Fibroblast of mammary gland (primary cell): ENCODE measurements around the gene VPS13A.

Experiments used
- DNase-seq: peaks from one replicate; pipeline ENCODE4 v3.0.0-alpha.2; 2010; ENCODE audit warnings: low read depth
- H3K4me3 ChIP-seq: 2 replicates; pipeline ENCODE4 v1.5.1; 2011; ENCODE audit warnings: low read depth, mild to moderate bottlenecking, low read length, moderate library complexity; ENCODE audit not compliant: control insufficient read depth
- TF ChIP-seq, protein P1 (sequence below): conservative IDR thresholded peaks from 2 replicates; pipeline ENCODE4 v1.5.1; 2011; ENCODE audit warnings: low read depth, low read length, inconsistent platforms; ENCODE audit not compliant: control insufficient read depth, insufficient read depth

Gene VPS13A

DNA sequence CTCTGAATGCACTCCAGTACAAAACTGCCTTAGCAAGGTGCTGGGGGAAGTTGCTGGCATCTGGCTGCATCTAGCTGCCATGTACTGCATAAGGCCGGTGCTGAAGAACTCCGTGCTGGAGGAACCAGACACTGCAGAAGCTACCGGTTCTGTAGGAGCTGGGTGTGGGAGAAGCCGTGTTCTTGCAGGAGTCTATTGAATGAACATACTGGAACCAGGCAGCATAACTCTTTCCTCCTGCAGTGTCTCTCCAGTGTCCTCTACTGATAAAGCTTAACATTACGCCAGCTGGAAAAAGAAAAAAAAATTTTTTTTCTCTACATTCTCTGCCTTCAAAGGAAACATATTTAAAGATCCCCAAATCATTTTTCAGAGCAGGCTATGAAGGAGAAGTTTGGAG, 38.5 kb downstream of the VPS13A start:
- peak; percentile 27 for DNase-seq
- TF ChIP-seq, protein P1, sequence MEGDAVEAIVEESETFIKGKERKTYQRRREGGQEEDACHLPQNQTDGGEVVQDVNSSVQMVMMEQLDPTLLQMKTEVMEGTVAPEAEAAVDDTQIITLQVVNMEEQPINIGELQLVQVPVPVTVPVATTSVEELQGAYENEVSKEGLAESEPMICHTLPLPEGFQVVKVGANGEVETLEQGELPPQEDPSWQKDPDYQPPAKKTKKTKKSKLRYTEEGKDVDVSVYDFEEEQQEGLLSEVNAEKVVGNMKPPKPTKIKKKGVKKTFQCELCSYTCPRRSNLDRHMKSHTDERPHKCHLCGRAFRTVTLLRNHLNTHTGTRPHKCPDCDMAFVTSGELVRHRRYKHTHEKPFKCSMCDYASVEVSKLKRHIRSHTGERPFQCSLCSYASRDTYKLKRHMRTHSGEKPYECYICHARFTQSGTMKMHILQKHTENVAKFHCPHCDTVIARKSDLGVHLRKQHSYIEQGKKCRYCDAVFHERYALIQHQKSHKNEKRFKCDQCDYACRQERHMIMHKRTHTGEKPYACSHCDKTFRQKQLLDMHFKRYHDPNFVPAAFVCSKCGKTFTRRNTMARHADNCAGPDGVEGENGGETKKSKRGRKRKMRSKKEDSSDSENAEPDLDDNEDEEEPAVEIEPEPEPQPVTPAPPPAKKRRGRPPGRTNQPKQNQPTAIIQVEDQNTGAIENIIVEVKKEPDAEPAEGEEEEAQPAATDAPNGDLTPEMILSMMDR, result peak; percentile 16
- H3K4me3 ChIP-seq, result no peak overlapping the region

DNA sequence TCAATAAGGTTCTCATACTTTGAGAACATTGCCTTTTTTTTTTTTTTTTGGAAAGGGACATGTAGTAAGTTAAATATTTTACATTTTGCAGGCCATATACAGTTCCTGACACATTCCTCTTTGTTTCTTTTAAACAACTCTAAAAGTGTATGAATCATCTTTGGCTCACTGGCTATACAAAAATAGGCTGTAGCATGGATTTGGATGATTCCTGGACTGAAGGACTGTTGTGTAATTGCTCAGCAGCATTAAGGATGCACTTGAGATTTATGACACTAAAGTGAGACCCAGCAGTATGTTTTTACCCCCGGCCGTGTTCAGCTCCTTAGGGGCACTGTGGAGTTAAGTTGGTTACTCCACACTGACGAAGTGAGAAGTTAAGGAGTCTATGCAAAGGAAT, 41.3 kb downstream of the VPS13A start:
- no peak overlapping the region for H3K4me3 ChIP-seq
- peak; percentile 79 for DNase-seq
- TF ChIP-seq, protein P1, result no peak

GRCh38 chr9:77221431-77221830, 44.1 kb downstream of the VPS13A start:
- TF ChIP-seq, protein P1, result no peak
- no peak for DNase-seq
- no peak overlapping the region for H3K4me3 ChIP-seq

DNA sequence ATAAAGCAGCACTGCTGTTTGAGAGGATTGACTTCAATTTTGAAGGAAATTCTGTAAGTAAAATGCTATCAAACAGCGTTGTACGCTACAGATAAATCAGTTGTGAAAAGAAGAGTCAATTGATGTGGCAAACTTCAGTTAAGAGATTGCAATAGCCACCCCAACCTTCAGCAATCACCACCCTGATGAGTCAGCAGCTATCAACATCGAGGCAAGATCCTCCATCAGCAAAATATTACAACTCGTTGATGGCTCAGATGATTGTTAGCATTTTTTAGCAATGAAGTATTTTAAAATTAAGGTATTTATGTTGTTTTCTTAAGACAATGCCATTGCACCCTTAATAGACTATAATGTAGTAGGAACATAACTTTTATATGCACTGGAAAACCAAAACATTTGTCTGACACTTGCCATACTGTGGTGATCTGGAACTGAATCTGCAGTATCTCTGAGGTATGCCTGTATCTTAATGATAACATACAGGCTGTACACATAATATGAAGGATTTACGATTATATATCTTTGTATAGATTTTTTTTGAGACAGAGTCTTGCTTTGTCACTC, 47.5 kb downstream of the VPS13A start:
- DNase-seq, result peak; percentile 51
- no peak overlapping the region for H3K4me3 ChIP-seq
- TF ChIP-seq, protein P1, result no peak

- H3K4me3 ChIP-seq, result no peak overlapping the region
- TF ChIP-seq, protein P1, result no peak
- DNase-seq, result no peak
Observed at GRCh38 chr9:77236693-77237092, 59.4 kb downstream of the VPS13A start.

DNA sequence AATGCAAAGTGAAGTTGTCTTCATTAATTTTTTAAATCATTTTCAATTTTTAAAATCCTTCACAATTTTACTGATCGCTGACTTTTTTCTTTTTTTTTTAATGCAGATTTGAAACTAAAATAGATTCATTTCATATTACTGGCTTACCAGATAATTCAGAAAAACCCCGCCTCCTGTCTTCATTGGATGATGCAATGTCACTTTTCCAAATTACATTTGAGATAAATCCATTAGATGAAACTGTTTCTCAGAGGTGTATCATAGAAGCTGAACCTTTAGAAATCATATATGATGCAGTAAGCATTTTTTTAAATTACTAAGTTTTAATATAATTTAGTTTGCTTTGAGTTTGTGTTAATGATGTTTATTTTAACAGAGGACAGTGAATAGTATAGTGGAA, 60.6 kb downstream of the VPS13A start:
- TF ChIP-seq, protein P1, result no peak
- no peak overlapping the region for H3K4me3 ChIP-seq
- no peak for DNase-seq

DNA sequence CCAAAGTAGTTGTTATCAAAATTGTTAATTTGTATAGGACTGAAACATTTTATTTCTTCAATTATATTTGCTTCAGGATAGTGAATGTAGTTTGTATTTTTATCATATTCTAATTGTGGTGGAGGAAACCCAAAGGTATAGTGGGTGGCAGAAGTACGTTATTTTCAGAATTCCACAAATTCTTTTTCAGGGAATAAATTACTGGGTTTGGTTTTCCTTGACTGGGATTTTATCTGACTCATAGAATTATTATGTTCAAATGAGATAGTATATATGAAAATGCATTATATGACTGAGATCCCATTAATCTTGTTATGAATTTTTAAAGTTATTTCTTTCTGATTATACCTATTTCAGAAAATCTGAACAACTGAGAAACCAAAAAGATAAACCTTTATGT, 73.7 kb downstream of the VPS13A start:
- no peak for DNase-seq
- TF ChIP-seq, protein P1, result no peak

More for the DNA sequence above, 73.7 kb downstream of the VPS13A start:
- H3K4me3 ChIP-seq, result no peak overlapping the region
